Germinal center (tissue), 1 donor: ENCODE measurements around the gene CHMP4A.

Experiments
- DNase-seq: peaks from one replicate; pipeline ENCODE4 v3.0.0; 2012; ENCODE audit warnings: mixed read lengths, low spot score

CHMP4A gene

GRCh38 chr14:24212924-24213865 lies at the start of gene CHMP4A:
TSS of gene CHMP4A (minus strand) at chr14:24213488. CDS start at chr14:24213439, 49 bp downstream.
- DNase-seq: peak; percentile 97

- no peak for DNase-seq
Observed at GRCh38 chr14:24261969-24262327, 48.7 kb upstream of the CHMP4A start.

- DNase-seq: no peak
Observed at GRCh38 chr14:24261256-24261968, 48.1 kb upstream of the CHMP4A start.

GRCh38 chr14:24260780-24261157 lies 47.5 kb upstream of the CHMP4A start:
- no peak for DNase-seq

GRCh38 chr14:24260026-24260779 lies 46.9 kb upstream of the CHMP4A start:
- no peak for DNase-seq

- no peak for DNase-seq
Observed at GRCh38 chr14:24259282-24260025, 46.2 kb upstream of the CHMP4A start.

- DNase-seq: no peak
Observed at GRCh38 chr14:24258548-24259265, 45.4 kb upstream of the CHMP4A start.

- DNase-seq: no peak
Observed at GRCh38 chr14:24258119-24258518, 44.8 kb upstream of the CHMP4A start.

GRCh38 chr14:24256960-24257359 lies 43.7 kb upstream of the CHMP4A start:
- DNase-seq: no peak

GRCh38 chr14:24255931-24256711 lies 42.8 kb upstream of the CHMP4A start:
- no peak for DNase-seq

- no peak for DNase-seq
Observed at GRCh38 chr14:24255438-24255837, 42.1 kb upstream of the CHMP4A start.

GRCh38 chr14:24254630-24255392 lies 41.5 kb upstream of the CHMP4A start:
- DNase-seq: no peak

- no peak for DNase-seq
Observed at GRCh38 chr14:24253936-24254335, 40.6 kb upstream of the CHMP4A start.

GRCh38 chr14:24252289-24253124 lies 39.2 kb upstream of the CHMP4A start:
- DNase-seq: no peak

- no peak for DNase-seq
Observed at GRCh38 chr14:24251880-24252288, 38.6 kb upstream of the CHMP4A start.

GRCh38 chr14:24250354-24250753 lies 37.1 kb upstream of the CHMP4A start:
- DNase-seq: no peak

GRCh38 chr14:24249230-24250021 lies 36.1 kb upstream of the CHMP4A start:
- no peak for DNase-seq

- no peak for DNase-seq
Observed at GRCh38 chr14:24247422-24247821, 34.1 kb upstream of the CHMP4A start.
